ENCODE measurements around the gene GPS1. TPM values are rescaled to one million over a fixed set of nuclear protein-coding genes. Genes with fewer than 3 reads are reported as not detected.

The GPS1 gene
- total RNA-seq, 1 donor from 2014 or later: 71.5 TPM

GRCh38 chr17:82085931-82086764 is 34.5 kb downstream of the GPS1 start:
- Histone ChIP-seq H3K9me3 (no peaks in the 10 kb centered on the region), H3K4me1 (no peaks in the 10 kb centered on the region), H3K27me3 (ENCODE audit: low read depth) (no peaks in the 10 kb centered on the region), H3K4me3 (no peak overlapping the region), H3K27ac (no peak overlapping the region), H3K36me3 (peaks cover 100% of the 10 kb centered on the region)
- DNase-seq (no peak), ATAC-seq (no peak)
- intact Hi-C loops (cut with DNase I): no loop called here
- TF ChIP-seq CTCF (IDR thresholded peaks at IDR 0.05): no peak

- no peak for ATAC-seq
- no peak for DNase-seq
- intact Hi-C loops (cut with DNase I): no loop called here
Observed at GRCh38 chr17:82086941-82087906, 35.5 kb downstream of the GPS1 start.

DNA sequence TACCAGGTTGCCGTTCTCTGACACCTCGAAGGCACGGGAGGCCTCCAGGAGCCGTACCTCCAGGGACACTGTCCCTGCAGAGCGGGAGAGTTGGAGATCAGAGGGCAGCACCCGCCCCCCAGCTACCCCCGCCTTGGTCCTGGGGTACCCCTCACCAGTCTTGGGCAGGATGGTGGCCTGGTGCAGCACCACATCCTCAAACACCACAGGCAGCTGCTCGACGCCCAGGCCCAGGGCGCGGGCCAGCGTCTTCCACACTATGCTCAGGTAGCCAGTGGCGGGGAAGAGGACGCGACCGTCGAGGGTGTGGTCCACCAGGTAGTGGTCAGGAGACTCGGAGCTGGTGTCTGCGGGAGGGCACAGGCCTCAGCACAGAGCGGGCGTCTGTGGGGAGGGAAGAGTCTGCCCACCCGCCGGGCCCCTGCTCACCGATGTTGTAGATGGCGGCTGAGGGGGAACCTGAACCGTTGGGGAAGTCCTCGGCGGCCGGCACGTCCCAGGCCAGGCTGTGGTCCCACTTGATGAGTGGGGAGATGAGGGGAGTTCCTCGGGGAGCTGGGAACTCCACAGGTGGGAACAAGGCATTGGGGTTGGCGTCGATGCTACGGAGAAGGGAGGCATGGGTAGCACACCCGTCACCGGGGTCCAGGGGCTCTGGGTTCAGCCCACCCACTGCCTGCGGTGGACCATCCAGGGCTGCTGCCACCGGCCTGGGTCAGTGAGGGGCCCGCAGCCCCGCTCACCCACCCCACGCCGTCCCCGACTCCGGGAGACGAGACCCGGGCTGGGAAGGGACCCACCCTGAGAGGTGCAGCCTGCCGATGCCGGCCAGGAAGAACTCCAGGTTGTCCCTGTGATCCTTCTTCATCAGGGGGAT is 36.5 kb downstream of the GPS1 start:
- Histone ChIP-seq H3K4me3 (no peak overlapping the region), H3K27me3 (ENCODE audit: low read depth) (no peaks in the 10 kb centered on the region), H3K9me3 (no peaks in the 10 kb centered on the region), H3K27ac (no peak overlapping the region), H3K36me3 (peaks cover 100% of the 10 kb centered on the region), H3K4me1 (no peaks in the 10 kb centered on the region)
- DNase-seq (no peak), ATAC-seq (no peak)
- intact Hi-C loops (cut with DNase I): no loop called here
- TF ChIP-seq CTCF (IDR thresholded peaks at IDR 0.05): no peak

More at GRCh38 chr17:82086941-82087906, 35.5 kb downstream of the GPS1 start:
- Histone ChIP-seq H3K9me3 (no peaks in the 10 kb centered on the region), H3K4me1 (no peaks in the 10 kb centered on the region), H3K27me3 (ENCODE audit: low read depth) (no peaks in the 10 kb centered on the region), H3K27ac (no peak overlapping the region), H3K4me3 (no peak overlapping the region), H3K36me3 (peaks cover 100% of the 10 kb centered on the region)
- TF ChIP-seq CTCF (IDR thresholded peaks at IDR 0.05): no peak

DNA sequence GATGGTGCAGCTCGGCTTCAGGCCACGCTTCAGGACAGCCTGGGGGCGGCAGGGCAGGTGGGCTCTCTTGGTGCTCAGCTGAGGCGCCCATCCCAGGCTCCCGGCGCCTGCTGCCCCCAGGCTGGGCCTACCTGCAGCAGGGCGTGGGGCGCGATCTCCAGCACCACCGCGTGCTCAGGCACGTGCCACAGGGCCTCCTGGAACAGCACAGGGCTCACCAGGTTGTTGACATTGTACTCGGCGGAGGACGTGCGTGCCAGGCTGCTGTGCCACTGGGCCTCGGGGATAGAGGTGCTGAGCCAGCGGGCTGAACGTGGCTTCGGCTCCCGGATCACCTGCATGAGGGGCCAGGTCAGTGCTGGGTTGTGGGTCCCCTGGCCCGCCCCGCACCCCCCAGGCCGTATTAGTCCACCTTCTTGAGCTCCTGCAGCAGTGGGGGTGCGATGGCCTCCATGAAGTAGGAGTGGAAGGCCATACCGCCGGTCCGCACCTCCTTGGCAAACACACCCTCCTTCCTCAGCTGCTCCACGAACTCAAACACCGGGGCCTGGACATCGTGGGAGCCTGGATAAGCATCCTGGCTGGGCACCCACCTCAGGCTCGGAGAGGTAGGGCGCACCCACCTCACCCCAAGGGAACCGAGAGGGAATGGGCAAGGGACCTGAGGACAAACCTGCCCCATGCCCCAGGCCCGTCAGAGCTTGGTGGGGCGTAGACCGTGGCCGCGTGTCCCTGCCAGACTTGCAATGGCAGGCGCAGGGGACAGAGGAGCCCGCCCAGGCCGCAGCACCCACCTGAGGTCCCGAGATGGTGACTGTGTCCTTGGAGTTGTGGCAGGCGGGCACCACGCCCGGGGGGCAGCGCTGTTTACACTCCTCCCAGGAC is 37.4 kb downstream of the GPS1 start:
- no peak for TF ChIP-seq CTCF (IDR thresholded peaks at IDR 0.05)
- H3K27ac ChIP-seq: no peak overlapping the region
- no peaks in the 10 kb centered on the region for H3K9me3 ChIP-seq
- no peak for ATAC-seq
- no peaks in the 10 kb centered on the region for H3K27me3 ChIP-seq (ENCODE audit: low read depth)
- no peaks in the 10 kb centered on the region for H3K4me1 ChIP-seq
- intact Hi-C loops (cut with DNase I): no loop called here
- H3K36me3 ChIP-seq: peaks cover 100% of the 10 kb centered on the region
- H3K4me3 ChIP-seq: no peak overlapping the region
- no peak for DNase-seq

Data from lower lobe of right lung (tissue), 2 donors.